NOMO-1 treated with dmso at 0.1 percent for 144 hours (cell line): ENCODE measurements around the gene OTUB2.

ENCODE experiments used
- DNase-seq: peaks from one replicate; lab custom pipeline; 2025; ENCODE audit not compliant: unreplicated experiment; lab: John Stamatoyannopoulos, UW

The OTUB2 gene

GRCh38 chr14:93996130-93996695 is 29.9 kb upstream of the OTUB2 start:
- DNase-seq: no peak

- DNase-seq: no peak
Observed at GRCh38 chr14:93997082-93997481, 29.1 kb upstream of the OTUB2 start, which contains the start of gene CCDC197. TSS of gene CCDC197 (plus strand) at chr14:93997301. CDS start at chr14:93998132, 831 bp downstream.

- no peak for DNase-seq
Observed at GRCh38 chr14:93997916-93998870, 27.9 kb upstream of the OTUB2 start.

GRCh38 chr14:93998871-93999403 is 27.2 kb upstream of the OTUB2 start:
- DNase-seq: no peak

GRCh38 chr14:93999573-93999972 is 26.6 kb upstream of the OTUB2 start:
- DNase-seq: no peak

- DNase-seq: no peak
Observed at GRCh38 chr14:94000267-94000666, 25.9 kb upstream of the OTUB2 start.

- no peak for DNase-seq
Observed at GRCh38 chr14:94001016-94001415, 25.1 kb upstream of the OTUB2 start.

GRCh38 chr14:94001501-94002396 is 24.4 kb upstream of the OTUB2 start:
- DNase-seq: peak; percentile 19

- DNase-seq: no peak
Observed at GRCh38 chr14:94003397-94003796, 22.7 kb upstream of the OTUB2 start.

- no peak for DNase-seq
Observed at GRCh38 chr14:94004015-94004414, 22.1 kb upstream of the OTUB2 start.

GRCh38 chr14:94005324-94006073 is 20.6 kb upstream of the OTUB2 start:
- no peak for DNase-seq

GRCh38 chr14:94008234-94008633 is 17.9 kb upstream of the OTUB2 start:
- DNase-seq: no peak

- no peak for DNase-seq
Observed at GRCh38 chr14:94009767-94010166, 16.4 kb upstream of the OTUB2 start.

- DNase-seq: no peak
Observed at GRCh38 chr14:94010625-94011024, 15.5 kb upstream of the OTUB2 start.

GRCh38 chr14:94011795-94012194 is 14.3 kb upstream of the OTUB2 start:
- DNase-seq: no peak

- no peak for DNase-seq
Observed at GRCh38 chr14:94014382-94014781, 11.8 kb upstream of the OTUB2 start.

GRCh38 chr14:94015223-94015622 is 10.9 kb upstream of the OTUB2 start:
- DNase-seq: no peak

- no peak for DNase-seq
Observed at GRCh38 chr14:94016446-94016976, 9.6 kb upstream of the OTUB2 start.

GRCh38 chr14:94018308-94018707 is 7.8 kb upstream of the OTUB2 start:
- DNase-seq: no peak

- DNase-seq: no peak
Observed at GRCh38 chr14:94019329-94019728, 6.8 kb upstream of the OTUB2 start.
